ENCODE results near the gene SETD3. TPM values are rescaled to one million over a fixed set of nuclear protein-coding genes. Genes with fewer than 3 reads are reported as not detected.

The SETD3 gene
- total RNA-seq, 1 donor: 152 TPM

DNA sequence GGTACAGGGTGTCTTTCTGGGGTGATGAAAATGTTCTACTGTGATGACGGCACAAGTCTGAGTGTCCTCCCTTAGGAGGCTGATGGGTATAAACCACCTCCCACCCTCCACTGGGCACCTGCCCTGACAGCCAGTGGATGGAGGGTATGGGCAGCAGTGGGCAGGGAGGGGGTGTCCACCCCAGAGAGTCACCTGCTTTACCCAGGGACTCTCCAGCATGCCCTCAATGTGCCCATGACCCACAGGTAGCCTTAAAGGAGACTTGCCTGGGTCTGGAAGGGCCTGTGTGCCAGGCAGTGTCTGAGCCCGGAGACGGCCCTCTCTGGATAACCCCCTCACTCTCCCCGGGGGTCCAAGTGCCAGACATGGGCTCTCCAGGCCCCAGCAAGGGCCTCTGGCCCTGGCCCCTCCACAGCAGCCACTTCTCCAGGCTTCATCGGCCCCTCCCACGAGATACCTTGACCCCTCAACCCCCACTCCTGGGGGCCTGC is 39.3 kb upstream of the SETD3 start:
- Histone ChIP-seq H3K4me3 (ENCODE audit: low read length) (no peak overlapping the region), H3K27me3 (ENCODE audit: insufficient read depth, low read length) (no peaks in the 10 kb centered on the region), H3K9me3 (ENCODE audit: low read depth, low read length) (no peaks in the 10 kb centered on the region), H3K4me1 (ENCODE audit: insufficient read depth, low read length) (peaks cover 5% of the 10 kb centered on the region)

DNA sequence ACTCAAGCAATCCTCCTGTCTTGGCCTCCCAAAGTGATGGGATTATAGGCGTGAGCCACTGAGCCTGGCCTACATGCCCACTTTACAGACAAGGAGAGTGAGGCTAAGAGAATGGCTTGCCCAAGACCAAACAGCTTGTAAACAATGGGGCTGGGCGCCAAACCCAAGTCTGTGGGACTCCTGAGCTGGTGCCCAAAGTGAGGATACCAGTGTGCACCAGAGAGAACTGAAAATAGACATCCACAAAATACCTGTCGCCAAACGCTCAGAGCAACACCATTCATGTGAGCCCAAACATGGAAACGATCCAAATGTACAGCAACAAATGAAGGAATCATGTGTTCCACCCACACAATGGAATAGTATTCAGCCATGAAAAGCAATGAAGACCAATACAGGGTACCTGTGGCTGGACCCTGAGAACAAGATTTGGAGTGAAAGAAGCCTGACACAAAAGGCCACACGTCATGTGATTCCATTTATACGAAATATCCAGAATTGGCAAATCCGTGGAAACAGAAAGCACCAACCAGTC is 38.8 kb upstream of the SETD3 start:
- Histone ChIP-seq H3K4me1 (ENCODE audit: insufficient read depth, low read length) (no peaks in the 10 kb centered on the region), H3K27me3 (ENCODE audit: insufficient read depth, low read length) (no peaks in the 10 kb centered on the region), H3K4me3 (ENCODE audit: low read length) (no peak overlapping the region), H3K9me3 (ENCODE audit: low read depth, low read length) (no peaks in the 10 kb centered on the region)

DNA sequence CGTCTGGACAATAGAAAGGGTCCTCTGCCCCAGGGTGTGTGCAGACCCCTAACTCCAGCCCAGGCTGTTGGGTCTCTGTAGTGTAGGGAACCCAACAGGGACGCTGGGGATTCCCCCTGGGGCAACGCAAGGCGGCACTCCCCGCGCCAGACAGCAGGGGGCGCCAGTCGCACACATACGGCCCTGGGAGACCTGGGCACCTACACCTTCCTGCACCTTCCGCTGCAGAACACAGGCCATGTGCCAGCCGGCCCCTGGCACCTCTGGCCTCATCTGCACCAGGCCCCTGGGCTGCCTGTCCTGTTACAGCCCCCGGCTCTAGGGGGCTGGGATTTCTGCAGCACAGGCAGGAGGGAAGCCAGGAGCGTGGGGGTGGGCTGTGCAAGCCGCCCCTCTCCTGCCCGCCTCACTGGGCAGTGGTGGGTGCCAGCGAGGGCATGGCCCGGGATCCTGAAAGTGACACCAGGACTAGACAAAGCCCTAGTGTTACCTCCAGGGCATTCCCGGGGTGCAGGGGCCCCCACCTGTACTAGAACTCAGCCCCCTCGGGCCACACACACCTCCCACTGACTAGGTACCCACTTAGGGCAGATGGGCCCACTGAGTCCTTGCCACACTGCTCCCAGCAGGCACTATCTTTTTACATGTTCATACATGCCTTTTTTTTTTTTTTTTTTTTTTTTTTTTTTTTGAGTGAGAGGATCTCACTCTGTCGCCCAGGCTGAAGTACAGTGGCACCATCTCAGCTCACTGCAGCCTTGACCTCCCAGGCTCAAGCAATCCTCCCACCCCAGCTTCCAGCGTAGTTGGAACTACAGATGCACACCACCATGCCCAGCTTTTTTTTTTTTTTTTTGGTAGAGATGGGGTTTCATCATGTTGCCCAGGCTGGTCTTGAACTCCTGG is 38.0 kb upstream of the SETD3 start:
- no peaks in the 10 kb centered on the region for H3K9me3 ChIP-seq (ENCODE audit: low read depth, low read length)
- no peaks in the 10 kb centered on the region for H3K4me1 ChIP-seq (ENCODE audit: insufficient read depth, low read length)
- no peaks in the 10 kb centered on the region for H3K27me3 ChIP-seq (ENCODE audit: insufficient read depth, low read length)
- H3K4me3 ChIP-seq (ENCODE audit: low read length): no peak overlapping the region

DNA sequence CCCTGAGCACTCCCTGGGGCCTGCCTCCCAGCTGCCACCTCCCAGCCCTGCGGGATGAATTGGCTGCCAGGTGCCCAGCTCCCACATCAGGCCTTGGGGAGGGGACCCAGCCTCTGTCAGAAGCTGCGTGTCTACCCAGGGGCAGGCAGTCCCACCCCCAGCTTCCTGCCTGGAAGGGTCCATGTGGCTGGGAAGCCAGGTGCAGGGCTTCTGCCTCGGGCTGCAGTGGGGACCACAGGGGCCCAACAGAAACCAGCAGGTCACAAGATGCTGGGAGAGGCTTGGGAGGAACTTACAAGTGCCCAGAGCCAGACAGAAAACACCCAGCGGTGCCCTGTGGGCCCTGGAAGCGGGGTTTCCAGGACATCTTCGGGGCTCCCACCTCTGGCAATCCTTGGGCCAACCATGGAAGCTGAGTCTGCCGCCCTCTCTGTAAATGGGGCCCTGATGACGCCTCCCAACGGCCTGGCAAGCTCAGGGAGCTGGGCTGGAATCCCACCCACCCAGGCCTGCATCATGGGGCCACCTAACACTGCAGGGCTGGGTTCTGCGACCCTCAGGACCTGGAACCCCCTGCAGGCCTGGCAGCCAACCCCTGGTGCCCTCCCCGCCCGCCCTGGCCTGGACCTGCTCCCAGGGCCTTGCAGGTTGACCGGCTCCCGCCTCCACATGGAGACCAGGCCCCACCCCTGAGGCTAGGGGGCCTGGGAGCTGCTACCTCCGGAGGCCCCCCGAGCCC is 37.2 kb upstream of the SETD3 start:
- Histone ChIP-seq H3K9me3 (ENCODE audit: low read depth, low read length) (no peaks in the 10 kb centered on the region), H3K4me3 (ENCODE audit: low read length) (no peak overlapping the region), H3K27me3 (ENCODE audit: insufficient read depth, low read length) (no peaks in the 10 kb centered on the region), H3K4me1 (ENCODE audit: insufficient read depth, low read length) (no peaks in the 10 kb centered on the region)

DNA sequence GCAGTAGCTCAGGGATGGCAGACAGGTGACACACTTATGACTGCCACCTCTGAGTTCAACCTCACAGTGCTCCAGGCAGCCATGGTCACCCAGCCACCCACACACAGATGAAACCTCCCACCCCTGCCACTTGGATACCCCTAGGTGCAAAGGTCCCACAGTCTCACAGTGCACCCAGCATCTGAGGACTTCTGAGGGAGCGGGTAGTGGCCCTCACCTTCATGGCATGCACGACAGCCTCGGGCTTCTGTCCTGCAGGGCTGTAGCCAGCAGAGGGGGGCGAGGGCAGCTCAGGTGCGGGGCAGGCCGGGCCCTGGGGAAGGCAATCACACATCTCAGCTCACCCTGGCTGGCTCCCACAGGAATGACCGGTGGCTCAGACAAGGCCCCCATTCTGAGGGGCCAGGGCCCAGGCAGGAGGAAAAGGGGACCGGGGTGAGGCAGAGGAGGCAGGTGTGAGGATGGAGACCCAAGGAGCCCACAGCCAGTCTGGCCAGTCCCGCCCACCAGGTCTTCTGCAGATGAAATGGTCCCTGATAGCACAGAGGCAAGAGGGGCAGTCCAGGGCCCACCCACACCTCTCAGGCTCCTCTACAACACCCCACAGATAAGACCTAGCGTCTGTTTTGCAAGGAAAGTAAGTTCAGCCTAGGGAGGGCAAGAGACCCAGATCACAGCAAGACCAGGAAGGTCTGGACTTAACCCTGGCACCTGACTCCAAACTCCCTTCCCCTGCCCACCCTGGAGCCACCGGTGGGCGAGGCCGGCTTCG is 36.4 kb upstream of the SETD3 start:
- H3K4me1 ChIP-seq (ENCODE audit: insufficient read depth, low read length): no peaks in the 10 kb centered on the region
- no peak overlapping the region for H3K4me3 ChIP-seq (ENCODE audit: low read length)
- H3K27me3 ChIP-seq (ENCODE audit: insufficient read depth, low read length): no peaks in the 10 kb centered on the region
- H3K9me3 ChIP-seq (ENCODE audit: low read depth, low read length): no peaks in the 10 kb centered on the region

DNA sequence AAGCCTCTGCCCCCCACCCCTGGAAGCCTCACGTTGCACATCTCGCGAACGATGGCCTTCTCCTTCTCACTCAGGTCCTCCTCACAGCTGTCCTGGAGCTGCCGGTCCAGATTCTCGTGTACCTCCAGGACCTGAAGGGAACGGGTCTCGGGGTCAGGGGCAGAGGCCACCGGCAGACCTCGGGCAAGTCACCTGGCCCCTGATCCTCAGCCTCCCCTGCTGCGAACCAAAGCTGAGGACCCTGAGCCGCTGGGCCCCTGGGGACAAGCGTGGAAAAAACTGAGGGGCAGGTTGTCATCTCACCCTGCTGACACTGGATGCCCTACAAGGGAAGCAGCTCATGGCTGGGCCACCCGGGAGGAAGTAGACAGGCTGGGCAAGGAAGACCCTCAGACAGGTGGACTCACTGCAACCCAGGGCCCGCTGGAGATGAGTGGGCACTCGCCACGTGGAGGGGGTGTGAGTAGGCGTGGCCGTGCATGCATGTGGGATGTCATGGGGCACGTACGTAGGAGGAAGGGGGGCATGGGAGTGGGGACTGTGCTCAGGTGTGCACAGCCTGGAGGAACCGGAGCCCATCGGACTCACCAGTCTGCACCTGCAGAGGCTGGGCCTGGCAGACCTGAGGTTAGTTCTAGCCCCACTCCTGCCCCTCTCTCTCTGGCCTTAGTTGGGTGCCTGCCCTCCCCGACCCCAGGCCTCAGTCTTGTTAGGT is 35.7 kb upstream of the SETD3 start:
- no peak overlapping the region for H3K4me3 ChIP-seq (ENCODE audit: low read length)
- no peaks in the 10 kb centered on the region for H3K9me3 ChIP-seq (ENCODE audit: low read depth, low read length)
- H3K27me3 ChIP-seq (ENCODE audit: insufficient read depth, low read length): no peaks in the 10 kb centered on the region
- H3K4me1 ChIP-seq (ENCODE audit: insufficient read depth, low read length): no peaks in the 10 kb centered on the region

DNA sequence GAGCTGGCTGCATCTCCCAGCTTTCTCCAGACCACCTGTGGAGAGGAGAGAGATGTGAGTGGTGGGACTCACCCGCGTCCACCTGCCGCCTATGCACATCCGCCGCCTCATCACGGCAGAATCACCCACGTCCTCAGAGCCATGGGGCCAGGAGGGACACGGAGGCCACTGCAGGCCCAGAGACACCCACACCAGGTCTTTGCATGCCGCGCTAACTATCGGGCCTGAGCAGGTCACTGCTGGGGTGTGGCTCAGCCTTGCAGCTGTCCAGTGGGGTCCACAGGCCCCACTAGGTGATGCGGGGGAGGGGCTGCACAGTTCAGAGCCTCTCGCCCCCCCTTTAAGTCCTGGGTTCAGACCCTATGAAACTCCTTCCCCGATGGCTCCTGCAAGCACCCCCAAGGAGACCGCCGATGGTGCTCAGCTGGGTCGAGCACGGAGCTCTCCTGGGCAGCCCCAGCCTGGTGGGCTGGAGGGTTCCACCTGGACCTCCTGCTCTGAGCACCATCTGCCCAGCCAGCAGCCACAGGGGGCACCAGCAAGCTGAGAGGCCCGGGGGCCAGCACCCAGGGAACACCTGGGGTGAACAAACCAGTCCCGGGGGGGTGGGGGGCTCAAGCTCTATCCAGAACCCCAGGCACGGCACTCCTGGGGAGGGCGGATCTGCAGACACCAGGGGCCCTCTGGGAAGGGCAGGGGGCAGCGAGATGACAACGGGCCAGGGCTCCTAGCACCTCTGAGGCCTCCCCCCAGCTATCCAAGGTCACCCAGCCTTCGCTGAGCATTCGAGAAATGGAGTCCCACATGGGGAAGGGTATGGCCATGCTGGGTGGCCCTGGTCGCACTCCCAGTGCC is 34.9 kb upstream of the SETD3 start:
- H3K4me3 ChIP-seq (ENCODE audit: low read length): no peak overlapping the region
- H3K4me1 ChIP-seq (ENCODE audit: insufficient read depth, low read length): no peaks in the 10 kb centered on the region
- H3K9me3 ChIP-seq (ENCODE audit: low read depth, low read length): no peaks in the 10 kb centered on the region
- H3K27me3 ChIP-seq (ENCODE audit: insufficient read depth, low read length): no peaks in the 10 kb centered on the region

DNA sequence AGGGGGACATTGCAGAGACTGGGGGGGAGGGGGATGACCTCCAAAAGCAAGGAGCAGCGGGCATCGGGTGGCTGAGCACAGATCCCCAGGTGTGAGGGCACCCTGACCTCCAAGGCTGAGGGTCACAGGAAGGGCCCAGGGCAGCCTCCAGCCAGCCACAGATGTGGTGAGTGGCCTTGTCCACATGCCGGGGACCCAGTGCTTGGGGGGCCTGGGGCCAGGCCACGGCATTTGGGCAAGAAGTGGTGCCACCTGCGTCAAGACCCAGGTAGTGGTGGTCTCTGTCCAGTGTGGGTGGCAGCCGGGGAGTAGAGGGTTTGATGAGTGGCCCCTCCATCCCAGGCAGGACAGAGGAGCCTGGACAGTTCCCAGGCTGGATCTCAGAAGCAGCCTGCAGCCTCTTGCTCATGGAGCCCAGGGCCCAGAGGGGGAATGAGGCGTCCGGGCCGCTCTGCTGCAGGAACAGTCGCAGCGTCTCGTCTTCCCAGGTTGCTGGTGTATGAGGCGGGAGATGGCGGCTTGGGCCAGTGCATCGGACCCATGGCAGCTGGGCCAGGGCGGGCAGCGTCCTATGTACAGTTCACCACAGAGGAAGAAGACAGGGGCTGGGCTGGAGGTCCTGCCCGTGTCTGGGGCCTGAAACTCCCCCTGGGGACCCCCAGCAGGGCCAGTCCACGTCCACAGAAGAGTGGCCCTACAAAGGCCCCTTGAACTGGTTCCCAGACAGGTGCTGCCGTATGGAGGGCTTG is 34.1 kb upstream of the SETD3 start:
- Histone ChIP-seq H3K4me1 (ENCODE audit: insufficient read depth, low read length) (no peaks in the 10 kb centered on the region), H3K27me3 (ENCODE audit: insufficient read depth, low read length) (no peaks in the 10 kb centered on the region), H3K9me3 (ENCODE audit: low read depth, low read length) (no peaks in the 10 kb centered on the region), H3K4me3 (ENCODE audit: low read length) (no peak overlapping the region)

DNA sequence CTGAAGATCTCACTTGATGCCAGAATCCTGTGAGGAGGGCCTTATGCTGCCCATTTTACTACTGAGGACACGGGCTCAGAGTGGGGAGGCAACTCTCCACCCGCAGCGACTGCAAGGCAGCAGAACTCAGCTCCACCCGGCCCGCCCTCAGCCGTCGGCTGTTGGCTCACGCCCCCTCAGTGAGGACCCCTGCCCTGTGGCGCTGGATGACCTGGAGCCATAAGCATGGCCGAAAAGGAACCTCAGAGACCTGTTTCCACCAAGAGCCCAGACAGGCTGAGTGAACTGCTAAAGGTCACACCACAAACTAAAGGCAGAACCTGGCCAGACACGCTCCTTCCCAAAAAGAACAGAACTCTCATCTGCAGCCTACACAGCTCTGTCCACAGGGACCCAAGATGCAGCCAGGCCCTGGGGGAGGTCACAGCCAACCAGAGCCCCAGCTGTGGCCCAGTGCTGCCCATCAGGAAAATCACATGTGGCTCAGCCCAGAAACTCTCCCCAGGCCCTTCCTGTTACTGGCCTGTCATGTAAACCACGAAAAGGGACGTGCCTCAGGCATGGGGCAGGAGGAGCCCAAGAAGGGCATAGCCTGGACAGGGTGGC is 33.4 kb upstream of the SETD3 start:
- H3K27me3 ChIP-seq (ENCODE audit: insufficient read depth, low read length): no peaks in the 10 kb centered on the region

DNA sequence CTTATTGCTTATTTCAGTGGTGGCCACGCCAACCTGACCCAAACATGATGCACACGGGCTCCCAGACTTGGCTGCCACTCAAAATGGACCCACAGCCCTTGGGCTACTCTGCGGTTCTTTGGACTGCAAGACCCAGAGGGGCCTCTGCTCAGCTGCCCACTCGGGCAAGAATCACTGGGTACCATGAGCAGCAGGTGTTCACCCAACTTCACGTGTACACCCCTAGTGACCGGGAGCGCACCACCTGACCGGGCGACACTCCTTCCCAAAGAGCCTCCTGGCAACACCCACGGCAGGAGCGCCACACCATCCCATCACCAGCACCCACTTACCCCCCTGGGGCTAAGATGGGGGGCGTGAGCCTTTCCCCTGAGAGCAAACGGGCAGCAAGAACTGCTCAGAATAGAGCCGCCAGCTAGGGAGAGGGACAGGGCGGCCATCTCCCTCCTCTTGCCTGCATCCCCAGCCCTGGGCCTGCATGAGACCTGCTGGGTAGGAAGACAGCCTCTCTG is 32.6 kb upstream of the SETD3 start:
- Histone ChIP-seq H3K4me3 (ENCODE audit: low read length) (no peak overlapping the region), H3K4me1 (ENCODE audit: insufficient read depth, low read length) (no peaks in the 10 kb centered on the region), H3K9me3 (ENCODE audit: low read depth, low read length) (no peaks in the 10 kb centered on the region), H3K27me3 (ENCODE audit: insufficient read depth, low read length) (no peaks in the 10 kb centered on the region)

More for the DNA sequence above, 33.4 kb upstream of the SETD3 start:
- Histone ChIP-seq H3K9me3 (ENCODE audit: low read depth, low read length) (no peaks in the 10 kb centered on the region), H3K4me3 (ENCODE audit: low read length) (no peak overlapping the region), H3K4me1 (ENCODE audit: insufficient read depth, low read length) (no peaks in the 10 kb centered on the region)

DNA sequence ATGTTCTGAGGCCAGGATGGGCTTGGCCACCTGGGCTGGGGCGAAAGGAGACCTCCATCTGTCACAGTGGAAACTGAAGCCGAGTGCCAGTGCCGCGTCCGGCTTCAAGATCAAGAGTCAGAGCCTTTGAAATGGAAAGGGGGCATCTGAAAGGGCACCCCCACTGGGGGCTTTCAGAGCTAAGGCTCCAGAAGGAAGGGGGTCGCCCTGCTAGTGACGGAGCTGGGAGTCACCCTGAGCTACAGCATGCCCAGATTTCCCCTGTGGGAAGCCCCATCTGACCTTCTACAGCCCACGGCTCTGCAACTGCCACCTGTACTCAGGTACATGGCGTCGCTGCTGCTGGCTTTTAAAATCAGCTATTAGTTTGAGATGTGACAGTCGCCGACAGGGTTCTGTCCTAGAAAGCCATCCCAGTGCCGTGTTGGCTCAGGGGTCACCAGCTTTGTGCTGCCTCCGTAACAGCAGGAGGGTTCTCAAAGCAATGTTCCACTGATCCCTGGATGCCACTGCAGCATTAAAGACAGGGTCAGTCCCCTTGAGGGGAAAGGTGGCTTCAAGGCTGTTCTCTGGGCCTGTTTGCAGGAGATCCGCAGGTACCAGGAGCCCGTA is 32.0 kb upstream of the SETD3 start:
- no peak overlapping the region for H3K4me3 ChIP-seq (ENCODE audit: low read length)
- no peaks in the 10 kb centered on the region for H3K9me3 ChIP-seq (ENCODE audit: low read depth, low read length)
- no peaks in the 10 kb centered on the region for H3K4me1 ChIP-seq (ENCODE audit: insufficient read depth, low read length)
- no peaks in the 10 kb centered on the region for H3K27me3 ChIP-seq (ENCODE audit: insufficient read depth, low read length)

DNA sequence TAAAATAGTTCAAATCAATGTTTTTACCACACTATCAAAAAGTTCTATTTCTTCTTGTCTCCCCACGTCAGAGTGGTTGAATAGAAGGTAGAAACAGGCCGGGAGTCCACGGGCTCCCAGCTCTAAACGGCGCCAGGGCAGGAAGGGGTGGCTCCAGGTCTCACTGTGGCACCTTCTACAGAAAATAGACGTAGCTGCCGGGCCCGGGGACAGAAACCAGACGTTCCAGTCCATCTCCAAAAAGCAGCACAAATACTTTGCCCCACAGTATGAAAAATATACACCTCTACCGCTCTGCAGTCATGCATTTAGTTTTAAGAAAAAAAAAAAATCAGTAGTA is 31.4 kb upstream of the SETD3 start:
- H3K4me1 ChIP-seq (ENCODE audit: insufficient read depth, low read length): no peaks in the 10 kb centered on the region
- no peaks in the 10 kb centered on the region for H3K9me3 ChIP-seq (ENCODE audit: low read depth, low read length)
- no peaks in the 10 kb centered on the region for H3K27me3 ChIP-seq (ENCODE audit: insufficient read depth, low read length)
- no peak overlapping the region for H3K4me3 ChIP-seq (ENCODE audit: low read length)
